Ovary (tissue), 9 donors: ENCODE data around the gene HMGB1. TPM values are rescaled to one million over a fixed set of nuclear protein-coding genes. Genes with fewer than 3 reads are reported as not detected.
"Not testable (repeated sequence)": the region's sequence is repeated elsewhere in the genome, so short reads cannot be mapped to it uniquely, and the experiment has no call there.

Source experiments
- DNase-seq, 5 donors: peaks; one replicate each; pipeline ENCODE4 v3.0.0-alpha.2; 2019 to 2020
- H3K27ac ChIP-seq, 2 donors: fragments of 200-600 bp; one replicate each; pipeline versions ENCODE4 v1.5.1 to v1.8.0; 2019 to 2022
- H3K27me3 ChIP-seq: fragments of 200-600 bp; one replicate; pipeline ENCODE4 v1.8.0; 2022
- H3K36me3 ChIP-seq: fragments of 200-600 bp; sonication (generic); one replicate; pipeline ENCODE4 v1.5.1; 2019
- H3K4me1 ChIP-seq: one replicate; pipeline ENCODE4 v1.8.1; 2013; ENCODE audit warnings: mild to moderate bottlenecking, moderate library complexity; ENCODE audit not compliant: insufficient read depth
- H3K4me3 ChIP-seq: fragments of 200-600 bp; sonication (generic); one replicate; pipeline ENCODE4 v1.5.1; 2017
- H3K9me3 ChIP-seq, 2 donors: fragments of 200-600 bp in 1 of 2; sonication (generic) in 1 of 2; one replicate each; pipeline versions ENCODE4 v1.5.1 to v1.8.1; 2013 to 2019; ENCODE audit warnings: mild to moderate bottlenecking in 1 of 2, moderate library complexity in 1 of 2
- CTCF ChIP-seq, 3 donors: fragments of 450-650 bp in 2 of 3; fragments of 200-600 bp in 1 of 3; IDR thresholded peaks; one replicate each; pipeline versions ENCODE4 v1.5.1 to v1.8.0; 2016 to 2022; ENCODE audit warnings: antibody characterized with exemption in 3 of 3, mild to moderate bottlenecking in 1 of 3
- EP300 ChIP-seq: sonication (generic); formaldehyde crosslinking; IDR thresholded peaks from one replicate; pipeline ENCODE4 v1.6.1; 2017; ENCODE audit warnings: antibody characterized with exemption
- POLR2A ChIP-seq: fragments of 450-650 bp; IDR thresholded peaks from one replicate; pipeline ENCODE4 v1.6.1; 2017; ENCODE audit warnings: antibody characterized with exemption, mild to moderate bottlenecking, moderate library complexity
- WGBS, 3 donors: extraction: QIAGEN DNeasy Blood & Tissue Kit in 1 of 3; methylation state at CpG; one replicate each; pipeline versions ENCODE4 v1.1.5 to v1.1.7; 2013 to 2017; 5-methylcytosine and 5-hydroxymethylcytosine counted together
- intact Hi-C, 4 donors: fragments of 100-400 bp; cut with DNase I; formaldehyde crosslinking; loops; one replicate each; pipeline versions ENCODE4 v1.11.0 to v1.15.1; 2022 to 2023
- polyA plus RNA-seq, 2 donors: library from polyadenylated mRNA; stranded (reverse); fragments of 200-250 nt in 1 of 2; fragments of 350-450 nt in 1 of 2; fragmentation: Illumina TruSeq in 1 of 2; extraction: RNeasy Lipid Tissue Mini Kit (QIAGEN cat#74804) in 1 of 2; gene quantifications; one replicate each; pipeline ENCODE4 v1.2.3, GENCODE V29; 2013 to 2014
- total RNA-seq, 7 donors: library from RNA; depleted of rRNA in 2 of 7; stranded (reverse); fragments of >200 nt in 2 of 7; fragmentation: NEBNext Ultra II Directional in 3 of 7; extraction: Animal tissue kit (Norgen Biotek cat#: 25700) in 3 of 7; gene quantifications; one replicate each; pipeline versions ENCODE4 v1.1.0 to v1.2.4, GENCODE V29; 2016 to 2023
- donor health status: DM: no; HTN: no; CAD: no; lungs with moderate emphysema.
- donor health status: DM: no; HTN: no; CAD: no.
- donor health status: Bipolar disorder and iron deficiency.
- donor health status: DM: yes; HTN: yes; CAD: no.
- donor health status: DM: no; HTN: no; CAD: no.
- donor health status: DM: yes; HTN: yes; CAD: no.

The HMGB1 gene
- total and polyA plus RNA-seq, 9 donors, result 163 to 323 (median 248) TPM

- H3K4me1 ChIP-seq, result no peaks in the 10 kb centered on the region
- H3K4me3 ChIP-seq, result no peak overlapping the region
- no peaks in the 10 kb centered on the region for H3K27me3 ChIP-seq
- no peak overlapping the region for H3K27ac ChIP-seq
- intact Hi-C loops, result loop anchor here in 1 of 4 donors (10.0 kb wide), 1 partner anchor 407 kb away; no protein-coding TSS in a partner anchor
- H3K9me3 ChIP-seq, result no peaks in the 10 kb centered on the region
- H3K36me3 ChIP-seq, result no peaks in the 10 kb centered on the region
- DNase-seq, result no peak
- no peak for TF ChIP-seq EP300
- TF ChIP-seq POLR2A, result no peak
- TF ChIP-seq CTCF (IDR thresholded peaks at IDR 0.05), result no peak
- WGBS, 3 donors, result 60 to 98% (median 84%) methylated on average over 3 of the region's 3 CpGs
These were observed 8.3 kb downstream of the HMGB1 start for GRCh38 chr13:30457306-30457891.

DNA sequence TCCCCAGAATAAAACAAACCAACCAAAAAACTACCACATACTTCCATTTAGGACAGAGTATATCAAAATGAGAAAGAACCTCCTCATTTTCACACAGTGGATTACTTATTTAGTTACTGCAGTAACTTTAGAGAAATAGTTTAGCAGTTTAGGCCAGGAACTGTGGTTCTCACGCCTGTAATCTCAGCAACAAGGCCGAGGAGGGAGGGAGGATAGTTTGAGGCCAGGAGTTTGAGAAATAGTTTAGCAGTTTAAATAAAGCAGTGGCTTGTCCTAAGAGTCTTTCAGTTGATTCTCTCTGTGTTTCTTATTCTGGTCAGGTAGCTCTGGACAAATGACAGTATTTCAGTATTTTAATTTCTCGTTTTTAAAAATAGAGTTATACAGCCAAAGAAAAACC is 9.4 kb downstream of the HMGB1 start:
- no peak for TF ChIP-seq EP300
- TF ChIP-seq CTCF (IDR thresholded peaks at IDR 0.05), result no peak
- TF ChIP-seq POLR2A, result no peak
- intact Hi-C loops, result loop anchor here in 1 of 4 donors (10.0 kb wide), 1 partner anchor 409 kb away; no protein-coding TSS in a partner anchor
- Histone ChIP-seq H3K9me3 (no peaks in the 10 kb centered on the region), H3K4me3 (no peak overlapping the region), H3K36me3 (no peaks in the 10 kb centered on the region), H3K27ac (no peak overlapping the region), H3K4me1 (no peaks in the 10 kb centered on the region), H3K27me3 (no peaks in the 10 kb centered on the region)
- DNase-seq, result no peak
- 13 to 17% (median 16%) methylated on average over 3 of the region's 3 CpGs for WGBS, 3 donors

GRCh38 chr13:30454991-30455390 is 10.7 kb downstream of the HMGB1 start:
- no peak for DNase-seq
- no peaks in the 10 kb centered on the region for H3K36me3 ChIP-seq
- TF ChIP-seq EP300 (no peak), CTCF (IDR thresholded peaks at IDR 0.05) (no peak), POLR2A (no peak)
- H3K9me3 ChIP-seq, result no peaks in the 10 kb centered on the region
- no peaks in the 10 kb centered on the region for H3K27me3 ChIP-seq
- WGBS, 3 donors, result 83 to 94% (median 90%) methylated on average over 2 of the region's 2 CpGs
- intact Hi-C loops, result loop anchor here in 1 of 4 donors (5.0 to 10.0 kb wide), 2 partner anchors 323 to 410 kb away; no protein-coding TSS in a partner anchor
- no peak overlapping the region for H3K27ac ChIP-seq
- H3K4me3 ChIP-seq, result no peak overlapping the region
- no peaks in the 10 kb centered on the region for H3K4me1 ChIP-seq

DNA sequence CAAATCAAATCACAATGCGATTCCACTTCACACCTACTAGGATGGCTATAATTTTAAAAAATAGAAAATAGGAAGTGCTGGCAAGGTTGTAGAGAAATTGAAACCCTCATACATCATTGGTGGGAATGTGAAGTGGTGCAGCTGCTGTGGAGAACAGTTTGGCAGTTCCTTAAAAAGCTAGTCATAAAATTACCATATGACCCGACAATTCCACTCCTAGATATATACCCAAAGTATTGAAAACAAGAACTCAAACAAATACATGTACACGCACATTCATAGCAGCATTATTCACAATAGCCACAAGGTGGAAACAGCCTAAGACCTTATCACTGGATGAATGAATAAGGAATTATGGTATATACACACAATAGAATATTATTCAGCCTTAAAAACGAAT is 12.0 kb downstream of the HMGB1 start:
- H3K4me3 ChIP-seq, result no peak overlapping the region
- WGBS, 3 donors, result 85 to 92% (median 88%) methylated on average over 4 of the region's 4 CpGs

DNA sequence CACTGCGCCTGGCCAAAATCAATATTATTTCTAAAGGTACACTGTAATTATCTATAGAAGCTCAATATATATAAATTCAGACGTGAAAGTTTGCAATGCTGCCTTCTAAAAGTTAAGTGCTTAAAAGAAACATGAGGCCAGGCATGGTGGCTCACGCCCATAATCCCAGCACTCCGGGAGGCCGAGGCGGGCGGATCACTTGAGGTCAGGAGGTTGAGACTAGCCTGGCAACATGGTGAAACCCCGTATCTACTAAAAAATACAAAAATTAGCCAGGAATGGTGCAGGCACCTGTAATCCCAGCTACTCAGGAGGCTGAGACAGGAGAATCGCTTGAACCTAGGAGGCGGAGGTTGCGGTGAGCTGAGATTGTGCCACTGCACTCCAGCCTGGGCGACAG is 14.3 kb downstream of the HMGB1 start:
- H3K4me1 ChIP-seq, DNase-seq, H3K27me3 ChIP-seq, H3K36me3 ChIP-seq, H3K4me3 ChIP-seq, H3K9me3 ChIP-seq, H3K27ac ChIP-seq: not testable (repeated sequence)
- WGBS, 3 donors, result 90 to 95% (median 91%) methylated on average over 12 of the region's 12 CpGs
- intact Hi-C loops, result loop anchor here in 1 of 4 donors (5.0 to 10.0 kb wide), 2 partner anchors 319 to 413 kb away; no protein-coding TSS in a partner anchor

More for the DNA sequence above, 12.0 kb downstream of the HMGB1 start:
- no peak for DNase-seq
- H3K27ac ChIP-seq, result no peak overlapping the region
- H3K27me3 ChIP-seq, result no peaks in the 10 kb centered on the region
- no peaks in the 10 kb centered on the region for H3K36me3 ChIP-seq
- no peaks in the 10 kb centered on the region for H3K4me1 ChIP-seq
- intact Hi-C loops, result loop anchor here in 1 of 4 donors (5.0 to 10.0 kb wide), 2 partner anchors 321 to 411 kb away; no protein-coding TSS in a partner anchor
- TF ChIP-seq POLR2A (no peak), CTCF (IDR thresholded peaks at IDR 0.05) (no peak), EP300 (no peak)
- no peaks in the 10 kb centered on the region for H3K9me3 ChIP-seq
